Esophagus muscularis mucosa (tissue), 4 donors: ENCODE results near the gene ACACA.

Experiments used
- CTCF ChIP-seq, 3 experiments: fragments of 200-600 bp in 2 of 3; fragments of 450-650 bp in 1 of 3; sonication (generic) in 2 of 3; IDR thresholded peaks; one replicate each; pipeline ENCODE4 v1.5.1; 2017 to 2019; ENCODE audit warnings: antibody characterized with exemption in 3 of 3, mild to moderate bottlenecking in 2 of 3, moderate library complexity in 1 of 3
- EP300 ChIP-seq: sonication (generic); formaldehyde crosslinking; IDR thresholded peaks from one replicate; pipeline ENCODE4 v1.6.1; 2017; ENCODE audit warnings: antibody characterized with exemption
- POLR2A ChIP-seq: fragments of 450-650 bp; IDR thresholded peaks from one replicate; pipeline ENCODE4 v1.6.1; 2017; ENCODE audit warnings: antibody characterized with exemption, moderate library complexity, mild to moderate bottlenecking, low read depth
- POLR2AphosphoS5 ChIP-seq, 2 donors: sonication (generic); formaldehyde crosslinking; IDR thresholded peaks; one replicate each; pipeline ENCODE4 v1.6.1; 2017; ENCODE audit warnings: antibody characterized with exemption in 2 of 2

- TF ChIP-seq CTCF (IDR thresholded peaks at IDR 0.05) (no peak), POLR2AphosphoS5 (IDR thresholded peaks at IDR 0.05) (no peak), POLR2A (no peak), EP300 (no peak)
Observed at GRCh38 chr17:37200497-37200896, 206.1 kb downstream of the ACACA start.
